ENCODE data around the gene RPS15. TPM values are rescaled to one million over a fixed set of nuclear protein-coding genes. Genes with fewer than 3 reads are reported as not detected.

The RPS15 gene
- polyA plus RNA-seq, 1 of the 3 experiments (the other 2 are of a cell fraction): 3,749 TPM

DNA sequence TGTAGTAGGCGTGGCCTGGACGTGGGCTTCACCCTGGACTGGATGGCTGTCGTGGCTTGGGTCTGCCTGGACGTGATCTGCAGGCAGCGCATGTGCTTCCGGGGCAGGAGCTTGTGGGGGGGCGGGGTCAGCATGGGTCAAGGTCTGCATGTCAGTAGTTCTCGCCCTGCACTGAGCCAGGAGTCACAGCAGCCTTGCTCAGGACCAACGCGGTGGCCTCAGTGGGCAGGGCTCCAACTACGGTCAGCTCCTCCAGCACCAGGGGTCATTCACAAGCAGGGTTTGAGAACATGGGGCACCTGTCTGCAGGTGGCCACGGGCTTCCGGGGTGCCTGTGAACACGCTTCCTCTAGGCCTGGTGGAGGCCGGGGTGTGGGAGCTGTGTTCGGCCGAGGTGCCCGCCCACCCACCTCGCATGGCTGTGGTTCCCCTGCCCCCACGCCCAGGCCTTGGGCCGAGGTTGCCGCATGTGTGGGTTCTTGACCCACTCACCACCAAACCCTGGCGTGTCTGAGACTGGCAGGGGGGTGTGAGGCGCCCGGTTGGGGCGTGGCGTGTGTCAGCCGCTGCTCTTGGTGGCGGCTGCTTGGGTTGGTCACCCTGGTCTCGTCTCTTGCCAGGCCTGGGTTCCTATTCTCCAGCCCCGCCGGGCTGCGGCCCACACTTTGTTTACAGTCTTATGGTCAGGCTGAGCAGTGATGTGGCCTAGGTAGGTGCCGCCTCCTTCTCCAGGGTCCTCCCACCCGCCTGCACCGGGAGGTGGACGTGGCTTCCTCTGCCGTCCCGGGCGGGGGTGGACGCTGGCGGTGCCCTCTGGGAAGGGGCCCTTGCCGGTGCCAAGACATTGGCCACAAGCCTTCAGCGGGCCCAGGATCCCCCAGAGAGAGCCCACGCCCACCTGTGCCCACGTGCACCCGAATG is 4.8 kb upstream of the RPS15 start:
- Histone ChIP-seq H3F3A (replicated peaks; ENCODE audit: insufficient read depth) (peaks cover 17% of the 10 kb centered on the region), H2AFZ (ENCODE audit: low read depth) (no peak overlapping the region), H3K9me3 (no peaks in the 10 kb centered on the region), H3K9me2 (no peaks in the 10 kb centered on the region), H3K9ac (no peak overlapping the region), H3K4me3 (ENCODE audit: low read depth in 2 of 2, low read length in 1 of 2) (no peak overlapping the region), H3K79me2 (ENCODE audit: insufficient read depth) (peaks cover 4% of the 10 kb centered on the region), H3K4me2 (no peak overlapping the region), H3K27ac (ENCODE audit: low read depth in 2 of 2, low read length in 1 of 2) (no peak overlapping the region), H3K27me3 (ENCODE audit: insufficient read depth) (no peaks in the 10 kb centered on the region), H3K4me1 (ENCODE audit: control insufficient read depth in 1 of 2, insufficient read depth in 2 of 2, low read depth in 1 of 2, low read length in 1 of 2) (no peaks in the 10 kb centered on the region; a peak in 1 of 4 replicates), H4K20me1 (ENCODE audit: insufficient read depth) (peaks cover under 1% of the 10 kb centered on the region; the same call in 1 of the 2 replicates), H3K36me3 (replicated peaks in 1 of 2; ENCODE audit: control insufficient read depth in 1 of 2, insufficient read depth in 2 of 2, low read length in 1 of 2) (peaks cover 0 to 56% of the 10 kb centered on the region in 2 experiments)
- ChIA-PET POLR2A (no interaction called here), CTCF (interaction anchor here (0.7 to 1.4 kb wide), 3 partner anchors 9 to 20 kb away, joined by 3 to 4 read pairs (median 3); no protein-coding TSS in a partner anchor)
- no peak for TF ChIP-seq SIN3A (IDR thresholded peaks at IDR 0.05; ENCODE audit: borderline replicate concordance, low read depth, low read length)
- TF ChIP-seq EP300 (IDR thresholded peaks at IDR 0.05; ENCODE audit: borderline replicate concordance in 1 of 2, low read depth in 1 of 2, low read length in 1 of 2): no peak
- TF ChIP-seq GATA2 (CRISPR knock-in tag; IDR thresholded peaks at IDR 0.05): no peak
- TF ChIP-seq, protein P1, sequence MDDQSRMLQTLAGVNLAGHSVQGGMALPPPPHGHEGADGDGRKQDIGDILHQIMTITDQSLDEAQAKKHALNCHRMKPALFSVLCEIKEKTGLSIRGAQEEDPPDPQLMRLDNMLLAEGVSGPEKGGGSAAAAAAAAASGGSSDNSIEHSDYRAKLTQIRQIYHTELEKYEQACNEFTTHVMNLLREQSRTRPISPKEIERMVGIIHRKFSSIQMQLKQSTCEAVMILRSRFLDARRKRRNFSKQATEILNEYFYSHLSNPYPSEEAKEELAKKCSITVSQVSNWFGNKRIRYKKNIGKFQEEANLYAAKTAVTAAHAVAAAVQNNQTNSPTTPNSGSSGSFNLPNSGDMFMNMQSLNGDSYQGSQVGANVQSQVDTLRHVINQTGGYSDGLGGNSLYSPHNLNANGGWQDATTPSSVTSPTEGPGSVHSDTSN (IDR thresholded peaks at IDR 0.05): no peak
- no peak for TF ChIP-seq CHD2 (IDR thresholded peaks at IDR 0.05; ENCODE audit: low read length, partially characterized antibody)
- TF ChIP-seq, protein P2, sequence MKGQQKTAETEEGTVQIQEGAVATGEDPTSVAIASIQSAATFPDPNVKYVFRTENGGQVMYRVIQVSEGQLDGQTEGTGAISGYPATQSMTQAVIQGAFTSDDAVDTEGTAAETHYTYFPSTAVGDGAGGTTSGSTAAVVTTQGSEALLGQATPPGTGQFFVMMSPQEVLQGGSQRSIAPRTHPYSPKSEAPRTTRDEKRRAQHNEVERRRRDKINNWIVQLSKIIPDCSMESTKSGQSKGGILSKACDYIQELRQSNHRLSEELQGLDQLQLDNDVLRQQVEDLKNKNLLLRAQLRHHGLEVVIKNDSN (IDR thresholded peaks at IDR 0.05; ENCODE audit: borderline replicate concordance, low read depth): no peak
- TF ChIP-seq NRF1 (IDR thresholded peaks at IDR 0.05; ENCODE audit: low read depth, low read length): no peak
- no peak for TF ChIP-seq RXRA (IDR thresholded peaks at IDR 0.05; ENCODE audit: borderline replicate concordance, low read depth)
- TF ChIP-seq, protein P3, sequence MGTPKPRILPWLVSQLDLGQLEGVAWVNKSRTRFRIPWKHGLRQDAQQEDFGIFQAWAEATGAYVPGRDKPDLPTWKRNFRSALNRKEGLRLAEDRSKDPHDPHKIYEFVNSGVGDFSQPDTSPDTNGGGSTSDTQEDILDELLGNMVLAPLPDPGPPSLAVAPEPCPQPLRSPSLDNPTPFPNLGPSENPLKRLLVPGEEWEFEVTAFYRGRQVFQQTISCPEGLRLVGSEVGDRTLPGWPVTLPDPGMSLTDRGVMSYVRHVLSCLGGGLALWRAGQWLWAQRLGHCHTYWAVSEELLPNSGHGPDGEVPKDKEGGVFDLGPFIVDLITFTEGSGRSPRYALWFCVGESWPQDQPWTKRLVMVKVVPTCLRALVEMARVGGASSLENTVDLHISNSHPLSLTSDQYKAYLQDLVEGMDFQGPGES (IDR thresholded peaks at IDR 0.05; ENCODE audit: low read depth, low read length): no peak
- no peak for TF ChIP-seq TCF12 (IDR thresholded peaks at IDR 0.05)
- TF ChIP-seq RCOR1 (IDR thresholded peaks at IDR 0.05; ENCODE audit: low read length): no peak
- no peak for TF ChIP-seq GABPA (IDR thresholded peaks at IDR 0.05; ENCODE audit: low read depth)
- no peak for TF ChIP-seq TAF1 (IDR thresholded peaks at IDR 0.05; ENCODE audit: borderline replicate concordance, low read depth, low read length)
- TF ChIP-seq RAD21 (IDR thresholded peaks at IDR 0.05; ENCODE audit: low read length): no peak
- DNase-seq: no peak
- 93% methylated on average over 12 of the region's 47 CpGs for WGBS (ENCODE audit: low lambda C conversion rate)

Data from SK-N-SH (cell line).